ENCODE measurements around the gene ZBTB39. TPM values are rescaled to one million over a fixed set of nuclear protein-coding genes. Genes with fewer than 3 reads are reported as not detected.

Gene ZBTB39
- total RNA-seq, 4 donors from 2014 or later = 3.2 to 9.1 (median 5.5) TPM

GRCh38 chr12:57001448-57001906, 4.9 kb downstream of the ZBTB39 start:
- Histone ChIP-seq H3K36me3 (peaks cover 0 to 31% (median 0%) of the 10 kb centered on the region in 3 donors), H3K27ac (peak overlapping the region in 1 of 4 donors; percentile 19), H3K9me3 (no peaks in the 10 kb centered on the region), H3K4me1 (peaks cover 0 to 22% (median 4%) of the 10 kb centered on the region in 4 donors), H3K27me3 (no peaks in the 10 kb centered on the region), H3K4me3 (no peak overlapping the region)
- TF ChIP-seq POLR2A (IDR thresholded peaks at IDR 0.05) (no peak), CTCF (IDR thresholded peaks at IDR 0.05) (peak; percentile 27 to 83 (median 75))
- DNase-seq = peak; percentile 61 to 86 (median 82)

GRCh38 chr12:57000393-57000792, 6.0 kb downstream of the ZBTB39 start:
- H3K4me3 ChIP-seq = no peak overlapping the region
- peaks cover 0 to 31% (median 0%) of the 10 kb centered on the region in 3 donors for H3K36me3 ChIP-seq
- H3K27ac ChIP-seq = no peak overlapping the region
- H3K9me3 ChIP-seq = no peaks in the 10 kb centered on the region
- DNase-seq = no peak
- H3K27me3 ChIP-seq = no peaks in the 10 kb centered on the region
- TF ChIP-seq POLR2A (IDR thresholded peaks at IDR 0.05) (no peak), CTCF (IDR thresholded peaks at IDR 0.05) (no peak)
- peaks cover 0 to 16% (median 4%) of the 10 kb centered on the region in 4 donors for H3K4me1 ChIP-seq

GRCh38 chr12:56999456-56999855, 6.9 kb downstream of the ZBTB39 start:
- TF ChIP-seq CTCF (IDR thresholded peaks at IDR 0.05) = no peak
- TF ChIP-seq POLR2A (IDR thresholded peaks at IDR 0.05) = no peak
- peak in 1 of 3 donors; percentile 2 for DNase-seq
- Histone ChIP-seq H3K4me3 (no peak overlapping the region), H3K9me3 (no peaks in the 10 kb centered on the region), H3K27me3 (no peaks in the 10 kb centered on the region), H3K27ac (peak overlapping the region in 1 of 4 donors; percentile 46), H3K36me3 (peaks cover 0 to 31% (median 0%) of the 10 kb centered on the region in 3 donors), H3K4me1 (peaks cover 0 to 9% (median 4%) of the 10 kb centered on the region in 4 donors)

GRCh38 chr12:56998981-56999380, 7.4 kb downstream of the ZBTB39 start:
- peak in 1 of 3 donors; percentile 48 for DNase-seq
- H3K4me1 ChIP-seq = peaks cover 0 to 9% (median 4%) of the 10 kb centered on the region in 4 donors

GRCh38 chr12:56998316-56998715, 8.0 kb downstream of the ZBTB39 start:
- Histone ChIP-seq H3K27me3 (no peaks in the 10 kb centered on the region), H3K27ac (no peak overlapping the region), H3K4me1 (peaks cover 0 to 9% (median 4%) of the 10 kb centered on the region in 4 donors), H3K36me3 (peaks cover 0 to 19% (median 0%) of the 10 kb centered on the region in 3 donors), H3K9me3 (no peaks in the 10 kb centered on the region), H3K4me3 (no peak overlapping the region)
- TF ChIP-seq CTCF (IDR thresholded peaks at IDR 0.05) (no peak), POLR2A (IDR thresholded peaks at IDR 0.05) (no peak)
- DNase-seq = no peak

More at GRCh38 chr12:56998981-56999380, 7.4 kb downstream of the ZBTB39 start:
- Histone ChIP-seq H3K27ac (peak overlapping the region in 1 of 4 donors; percentile 46), H3K9me3 (no peaks in the 10 kb centered on the region), H3K4me3 (no peak overlapping the region), H3K36me3 (peaks cover 0 to 26% (median 0%) of the 10 kb centered on the region in 3 donors), H3K27me3 (no peaks in the 10 kb centered on the region)
- no peak for TF ChIP-seq POLR2A (IDR thresholded peaks at IDR 0.05)
- no peak for TF ChIP-seq CTCF (IDR thresholded peaks at IDR 0.05)

Measured in Peyer's patch (tissue), 4 donors.